ENCODE results near the gene FARP2. TPM values are rescaled to one million over a fixed set of nuclear protein-coding genes. Genes with fewer than 3 reads are reported as not detected.

The FARP2 gene
- total and polyA plus RNA-seq, 2 of the 4 experiments (the other 2 are of a cell fraction) = 17.1 to 30.8 TPM

- Histone ChIP-seq H3K4me1 (ENCODE audit: control insufficient read depth, insufficient read depth, low read length) (peaks cover 10% of the 10 kb centered on the region), H2BK120ac (ENCODE audit: low read depth, low read length) (no peak overlapping the region)
Observed at GRCh38 chr2:241540401-241540770, 184.3 kb downstream of the FARP2 start.

More at GRCh38 chr2:241540401-241540770, 184.3 kb downstream of the FARP2 start:
- CTCF ChIA-PET = no interaction called here
- DNase-seq (no peak), ATAC-seq (ENCODE audit: low read depth) (no peak)
- no peak overlapping the region for H4K91ac ChIP-seq (ENCODE audit: insufficient read depth, low read depth, low read length)
- WGBS, 2 experiments (ENCODE audit: extremely low coverage in 2 of 2, insufficient read length in 1 of 2) = 78% methylated on average over 6 of the region's 10 CpGs; no CpG with 5 or more reads in 1 of the 2 experiments
- H2AFZ ChIP-seq (replicated peaks; ENCODE audit: low read length, poor library complexity) = peak overlapping the region; percentile 83
- peaks cover 1% of the 10 kb centered on the region for H3K9me1 ChIP-seq (ENCODE audit: insufficient read depth, low read length)
- H3K36me3 ChIP-seq (ENCODE audit: control insufficient read depth, insufficient read depth, low read length) = no peaks in the 10 kb centered on the region
- no peaks in the 10 kb centered on the region for H3K9me3 ChIP-seq (ENCODE audit: control insufficient read depth, insufficient read depth, low read length)
- dilution Hi-C loops (cut with HindIII; ENCODE audit: low sequenced_read_pairs, unreplicated experiment) = no loop called here
- intact Hi-C loops (cut with micrococcal nuclease) = no loop called here
- no peak overlapping the region for H3K56ac ChIP-seq (ENCODE audit: extremely low read depth, insufficient read depth, low read length)
- TF ChIP-seq SMC3 (IDR thresholded peaks at IDR 0.05; ENCODE audit: low read depth, low read length) (no peak), MAZ (IDR thresholded peaks at IDR 0.05; ENCODE audit: borderline replicate concordance, low read depth, low read length) (no peak), CTCF (conservative IDR thresholded peaks at IDR 0.05; ENCODE audit: low read depth, low read length) (no peak), CEBPB (IDR thresholded peaks at IDR 0.05; ENCODE audit: low read depth, low read length) (no peak), POLR2A (IDR thresholded peaks at IDR 0.05; ENCODE audit: low read depth, low read length) (no peak), MAFK (IDR thresholded peaks at IDR 0.05; ENCODE audit: low read depth, low read length) (no peak), RCOR1 (IDR thresholded peaks at IDR 0.05; ENCODE audit: insufficient replicate concordance, low read length) (no peak), ELK1 (IDR thresholded peaks at IDR 0.05; ENCODE audit: borderline replicate concordance, low read depth, low read length) (no peak), USF2 (IDR thresholded peaks at IDR 0.05; ENCODE audit: low read depth, low read length) (no peak), BHLHE40 (IDR thresholded peaks at IDR 0.05; ENCODE audit: low read depth, low read length) (no peak), MXI1 (IDR thresholded peaks at IDR 0.05; ENCODE audit: borderline replicate concordance, low read depth, low read length) (no peak), RAD21 (IDR thresholded peaks at IDR 0.05; ENCODE audit: low read length) (no peak), CHD1 (IDR thresholded peaks at IDR 0.05; ENCODE audit: low read depth, low read length) (no peak), RFX5 (IDR thresholded peaks at IDR 0.05; ENCODE audit: low read depth, low read length) (no peak), FOS (IDR thresholded peaks at IDR 0.05; ENCODE audit: low read depth, low read length) (no peak)
- H3K4me3 ChIP-seq (ENCODE audit: insufficient read depth, low read depth, low read length) = no peak overlapping the region
- H4K8ac ChIP-seq (ENCODE audit: low read depth in 2 of 2, low read length in 2 of 2) = no peak overlapping the region
- no peaks in the 10 kb centered on the region for H3K79me1 ChIP-seq (ENCODE audit: low read depth in 1 of 2, low read length in 2 of 2)
- H3K9ac ChIP-seq (ENCODE audit: low read depth, low read length) = no peak overlapping the region
- H2BK20ac ChIP-seq (ENCODE audit: low read depth, low read length) = no peak overlapping the region
- H3K4ac ChIP-seq (ENCODE audit: low read depth, low read length) = no peak overlapping the region
- peak overlapping the region; percentile 33 for H2AK9ac ChIP-seq (replicated peaks; ENCODE audit: low read depth, low read length, poor library complexity)
- no peak overlapping the region for H3K18ac ChIP-seq (ENCODE audit: low read depth, low read length)
- no peak overlapping the region for H3K4me2 ChIP-seq (ENCODE audit: low read depth, low read length)
- H3K14ac ChIP-seq (replicated peaks; ENCODE audit: low read depth, low read length) = no peak overlapping the region
- H3K23ac ChIP-seq (ENCODE audit: low read depth, low read length) = no peak overlapping the region
- no peaks in the 10 kb centered on the region for H4K20me1 ChIP-seq (ENCODE audit: insufficient read depth, low read length)
- peaks cover 13% of the 10 kb centered on the region; the same call in 1 of the 2 replicates for H3K27me3 ChIP-seq (ENCODE audit: control insufficient read depth, insufficient read depth, low read length)
- no peak overlapping the region for H2BK15ac ChIP-seq (ENCODE audit: low read depth, low read length)
- in situ Hi-C loops (cut with MboI; ENCODE audit: low sequenced_read_pairs) = no loop called here
- BruUV-seq (replicated peaks) = no TSS peak
- H2AK5ac ChIP-seq (ENCODE audit: low read depth, low read length) = no peak overlapping the region
- H4K5ac ChIP-seq (ENCODE audit: low read depth, low read length) = no peak overlapping the region
- POLR2A ChIA-PET (ENCODE audit: unreplicated experiment) = no interaction called here
- H2BK5ac ChIP-seq (ENCODE audit: low read depth, low read length, poor library complexity, severe bottlenecking) = no peak overlapping the region
- no peak overlapping the region for H3K27ac ChIP-seq (ENCODE audit: insufficient read depth, low read length)

Data from IMR-90 (cell line).